HG03558 (cell line): ENCODE measurements around the gene BAIAP2.
"Not testable (repeated sequence)": the region's sequence is repeated elsewhere in the genome, so short reads cannot be mapped to it uniquely, and the experiment has no call there.

Experiments used
- ATAC-seq: cut with Tn5 transposase; IDR thresholded peaks from one replicate; pipeline ENCODE4 v1.9.1; 2021; ENCODE audit warnings: moderate number of reproducible peaks; ENCODE audit not compliant: unreplicated experiment; ENCODE audit errors: extremely low read depth

Gene BAIAP2

DNA sequence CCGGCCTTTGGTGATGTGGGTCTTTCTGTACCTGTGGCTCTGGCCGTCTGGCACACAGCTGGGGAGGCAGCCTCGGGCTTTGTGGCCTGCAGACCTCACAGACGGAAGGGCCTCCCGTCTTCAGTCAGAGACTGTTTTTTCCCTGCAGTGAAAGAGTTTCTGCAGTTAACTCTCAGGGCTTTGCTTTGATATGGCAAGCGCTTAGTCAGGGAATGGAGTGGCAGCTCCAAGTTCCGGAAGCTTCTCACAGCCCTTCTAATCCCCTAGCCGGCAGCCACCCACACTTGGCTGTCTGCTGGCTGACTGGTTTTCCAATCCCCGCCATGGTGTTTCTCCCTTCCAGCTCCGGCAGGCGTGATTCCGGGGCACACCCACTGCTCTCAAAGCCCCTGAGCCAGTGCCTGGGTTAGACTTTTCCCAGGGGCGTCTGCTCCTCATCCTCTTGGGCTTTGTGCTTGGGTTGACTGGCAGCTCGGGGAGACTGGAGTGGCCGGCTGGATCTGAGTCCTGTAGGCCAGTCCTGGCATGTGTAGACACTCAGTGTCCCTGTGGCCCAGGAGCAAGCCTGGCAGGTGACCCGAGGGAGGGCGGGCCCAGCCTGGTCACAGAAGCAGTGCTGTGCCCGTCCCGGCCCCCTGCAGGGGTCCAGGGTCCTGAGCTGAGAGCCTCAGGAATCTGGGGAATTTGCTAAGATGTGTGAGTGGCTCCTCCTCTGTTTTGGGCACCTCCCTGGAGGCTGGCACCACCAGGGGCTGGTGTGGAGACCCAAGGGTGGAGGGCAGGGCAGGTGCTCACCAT is 29.9 kb downstream of the BAIAP2 start:
- no peak for ATAC-seq

DNA sequence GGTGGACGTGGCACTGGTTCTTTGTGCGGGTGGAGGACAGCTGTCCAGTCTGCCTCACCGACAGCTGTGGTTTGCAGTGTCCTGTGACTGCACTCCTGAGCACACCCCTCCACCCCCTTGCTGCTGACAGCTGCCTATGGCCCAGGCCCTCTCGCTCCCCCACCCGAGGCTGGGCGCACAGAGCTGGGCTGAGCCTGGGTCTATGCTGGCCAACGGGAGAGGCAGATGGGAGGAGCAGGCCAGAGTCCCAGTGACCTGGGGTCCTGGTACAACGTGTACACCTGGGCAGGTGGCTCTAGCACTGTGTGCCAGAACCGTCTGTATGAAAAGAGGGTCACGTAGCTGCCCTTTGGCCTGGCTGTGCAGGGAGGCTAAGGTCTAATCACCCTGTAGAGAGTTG is 30.5 kb downstream of the BAIAP2 start:
- no peak for ATAC-seq

DNA sequence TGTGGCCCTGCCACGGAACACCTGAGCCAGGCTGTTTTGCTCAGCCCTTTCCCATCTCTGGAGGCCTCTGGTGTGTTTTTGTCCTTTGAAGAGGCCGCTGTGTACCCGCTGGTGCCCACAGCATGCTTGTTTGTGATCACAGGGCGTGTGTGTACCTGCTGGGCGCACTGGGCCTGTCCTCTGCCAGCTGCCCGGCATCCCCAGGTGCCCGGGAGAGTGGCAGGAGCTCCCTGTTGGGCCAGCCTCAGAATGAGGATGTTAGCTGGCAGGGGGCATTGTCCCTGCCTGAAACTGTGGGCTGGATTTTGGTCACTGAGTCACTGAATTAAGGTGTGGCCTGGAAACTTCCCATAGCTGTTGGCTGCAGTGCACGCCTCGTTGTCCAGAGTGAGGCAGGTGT is 31.1 kb downstream of the BAIAP2 start:
- ATAC-seq: no peak

DNA sequence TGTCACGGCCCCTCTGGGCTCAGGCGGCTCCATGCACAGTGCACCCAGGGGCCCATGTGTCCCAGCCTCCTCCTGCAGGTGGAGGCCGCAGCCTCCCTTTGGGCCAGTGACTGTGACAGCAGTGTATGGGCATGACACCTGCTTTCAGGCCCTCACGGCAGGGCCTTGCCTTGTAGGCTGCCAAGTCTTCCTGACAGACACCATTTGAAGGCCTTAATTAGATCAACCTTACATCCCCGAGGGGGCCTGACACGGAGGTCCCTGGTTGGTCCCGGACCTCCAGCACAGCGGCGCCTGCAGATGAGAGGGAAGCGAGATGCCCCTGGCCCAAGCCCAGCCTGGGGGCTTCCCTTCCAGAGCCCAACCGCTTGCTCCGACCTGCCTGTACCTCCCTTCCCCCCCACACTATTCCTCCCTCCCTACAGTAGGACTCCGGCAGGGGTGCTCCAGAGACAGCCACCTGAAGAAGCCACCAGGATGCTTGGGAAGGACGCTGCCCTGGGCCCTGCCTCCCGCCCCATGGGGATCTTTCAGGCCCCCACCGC is 31.9 kb downstream of the BAIAP2 start:
- ATAC-seq: no peak

DNA sequence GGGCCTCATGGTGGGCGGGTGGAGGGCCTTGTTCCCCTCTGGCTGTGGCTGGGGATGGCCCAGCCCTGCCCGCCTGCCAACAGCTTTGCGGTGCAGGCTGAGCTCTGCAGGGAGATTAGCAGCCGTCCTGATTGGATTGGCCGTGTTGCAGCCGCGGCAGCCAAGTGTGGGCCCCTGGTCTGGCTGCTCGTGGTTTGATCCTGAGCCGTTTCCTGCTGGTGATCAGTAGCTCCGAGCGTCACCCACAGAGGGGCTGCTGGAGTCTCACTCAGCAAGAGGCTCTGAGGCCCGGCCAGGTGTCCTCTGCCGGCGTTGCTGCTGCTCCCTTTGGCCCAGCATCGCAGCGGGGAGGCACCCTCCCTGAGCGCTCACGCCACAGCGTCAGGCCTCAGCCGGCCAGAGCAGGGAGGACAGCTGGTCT is 32.5 kb downstream of the BAIAP2 start:
- ATAC-seq: no peak

DNA sequence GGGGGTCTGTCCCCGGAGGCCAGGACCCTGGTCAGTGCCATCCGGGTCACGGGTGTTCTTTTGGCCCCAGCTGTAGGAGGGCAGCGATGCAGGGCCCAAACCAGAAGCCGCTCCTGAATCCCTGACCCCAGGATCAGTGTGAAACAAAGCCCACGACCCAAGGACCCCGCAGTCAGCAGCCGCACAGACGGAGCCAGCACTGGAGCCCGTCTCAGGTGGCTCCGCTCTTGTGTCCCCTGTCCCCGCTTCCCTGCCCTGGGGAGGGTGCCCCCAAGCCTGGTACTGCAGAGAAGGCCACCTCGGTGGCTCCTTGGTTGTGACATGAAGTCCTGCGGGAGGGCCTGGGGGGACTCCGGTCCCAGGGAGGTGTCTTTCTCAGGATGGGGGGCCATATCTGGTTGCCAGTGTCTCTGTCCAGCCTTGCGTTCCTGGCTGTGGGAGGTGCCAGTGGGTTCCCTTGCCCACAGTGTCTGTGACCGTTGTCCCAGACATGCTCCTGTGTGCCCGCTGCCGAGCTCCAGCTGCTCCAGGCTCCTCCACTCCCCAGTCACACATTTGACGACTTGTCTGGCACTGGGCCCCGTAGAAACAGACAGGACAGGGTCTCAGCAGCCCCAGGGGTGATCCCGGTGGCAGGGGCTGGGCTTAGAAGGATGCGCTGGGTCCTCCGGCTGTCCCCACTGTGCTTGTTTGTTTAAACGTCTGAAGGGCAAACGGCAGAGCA is 33.6 kb downstream of the BAIAP2 start:
- ATAC-seq: no peak

DNA sequence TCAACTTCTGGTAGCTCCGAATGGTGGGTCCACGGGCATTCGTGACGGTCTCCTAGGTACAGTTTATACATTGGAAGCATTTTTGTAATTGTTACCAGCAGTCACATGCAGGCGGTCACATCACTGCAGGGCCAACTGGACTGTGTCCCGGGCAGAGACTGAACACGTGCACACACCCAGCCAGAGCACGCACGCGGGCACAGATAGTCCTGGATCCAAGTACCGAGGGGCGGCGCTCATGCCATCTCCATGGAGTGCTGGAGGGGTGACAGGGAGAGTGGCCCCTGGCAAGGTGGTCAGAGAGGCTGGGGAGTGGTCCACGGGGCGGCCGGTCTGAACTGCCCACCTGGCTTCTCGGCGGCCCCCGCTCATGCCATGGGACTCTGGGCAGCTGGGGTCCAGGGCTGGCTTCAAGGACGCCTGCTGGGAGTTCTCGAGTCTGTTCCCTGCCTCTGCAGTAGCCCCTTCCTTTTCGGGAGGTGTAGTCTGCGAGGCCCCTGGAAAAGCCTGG is 34.2 kb downstream of the BAIAP2 start:
- no peak for ATAC-seq

DNA sequence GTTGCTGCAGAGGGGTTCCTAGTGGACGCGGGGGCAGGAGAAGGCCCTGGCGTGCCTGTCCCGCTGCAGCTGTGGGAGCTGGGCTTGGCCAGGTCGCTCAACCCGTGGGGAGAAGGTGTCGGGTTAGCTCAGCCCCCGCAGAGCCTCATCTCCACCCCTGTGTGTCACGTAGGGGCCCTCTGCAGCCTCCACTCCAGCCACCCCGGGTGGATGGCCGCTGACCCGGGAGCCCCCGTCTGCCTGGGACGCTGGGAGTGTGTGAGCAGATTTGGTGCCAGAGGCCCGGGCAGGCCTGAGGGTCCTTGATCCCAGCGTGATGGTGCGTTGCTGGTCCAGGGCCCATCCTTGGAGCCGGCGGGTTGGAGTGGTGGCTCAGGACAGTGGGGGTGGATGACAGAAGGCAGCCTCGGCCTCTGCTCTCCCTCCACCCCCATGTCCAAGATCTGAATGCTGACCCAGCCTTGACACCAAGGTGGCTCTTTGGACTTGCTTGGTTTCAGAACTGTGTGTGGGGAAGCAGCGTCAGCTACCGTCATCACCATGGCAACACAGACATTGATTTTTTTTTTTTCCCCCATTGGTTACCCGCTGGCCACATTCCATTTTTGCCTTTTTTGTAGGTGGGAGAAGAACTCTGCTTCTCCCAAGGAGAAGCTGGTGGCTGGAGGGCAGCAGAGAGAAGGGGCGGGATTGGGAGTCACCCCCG is 35.7 kb downstream of the BAIAP2 start:
- ATAC-seq: no peak

DNA sequence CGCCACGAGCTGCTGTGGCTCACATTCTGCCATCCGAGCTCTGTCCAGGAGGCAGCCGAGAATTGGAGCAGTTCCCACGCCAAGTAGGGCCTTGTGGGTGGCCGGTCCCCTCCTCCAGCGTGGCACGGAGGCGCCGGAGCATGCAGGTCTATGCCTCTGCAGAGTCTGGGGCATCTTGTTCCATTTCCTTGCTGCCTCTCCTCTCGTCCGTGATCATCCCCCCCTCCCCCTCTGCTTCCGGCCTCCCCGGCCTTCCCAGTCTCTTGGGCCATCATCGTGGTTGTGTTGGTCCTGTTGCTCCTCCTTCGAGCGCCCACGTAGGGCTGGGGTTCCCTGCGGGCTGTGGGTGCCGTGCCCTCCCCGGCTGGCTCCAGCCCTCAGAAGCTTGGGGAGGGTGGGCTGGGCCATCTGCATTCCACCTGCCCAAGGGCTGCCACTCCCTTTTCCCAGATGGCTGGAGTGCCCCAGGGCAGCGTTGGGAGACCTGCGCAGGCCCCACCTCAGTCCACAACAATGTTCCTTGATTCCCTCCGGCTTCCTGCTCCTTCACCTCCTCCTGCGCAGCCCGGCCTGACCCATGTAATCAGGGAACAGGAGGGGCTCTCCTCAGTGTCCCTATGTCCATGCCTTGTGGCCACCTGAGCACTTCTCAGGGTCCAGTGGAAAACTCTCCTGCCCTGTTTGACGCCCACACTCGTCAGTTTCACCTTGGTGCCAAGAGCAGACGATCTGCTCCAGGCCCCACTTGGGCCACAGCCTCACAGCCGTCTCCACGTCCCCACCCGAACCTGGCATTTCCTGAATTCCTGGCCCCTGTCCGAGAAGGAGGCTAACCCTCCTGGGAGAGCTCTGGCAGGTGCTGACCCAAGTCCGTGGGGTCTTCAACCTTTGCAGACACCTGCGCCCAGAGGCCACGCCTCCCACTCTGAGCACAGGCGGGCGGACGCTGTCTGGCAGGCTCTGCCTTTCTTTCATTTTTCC is 37.1 kb downstream of the BAIAP2 start:
- ATAC-seq: no peak

DNA sequence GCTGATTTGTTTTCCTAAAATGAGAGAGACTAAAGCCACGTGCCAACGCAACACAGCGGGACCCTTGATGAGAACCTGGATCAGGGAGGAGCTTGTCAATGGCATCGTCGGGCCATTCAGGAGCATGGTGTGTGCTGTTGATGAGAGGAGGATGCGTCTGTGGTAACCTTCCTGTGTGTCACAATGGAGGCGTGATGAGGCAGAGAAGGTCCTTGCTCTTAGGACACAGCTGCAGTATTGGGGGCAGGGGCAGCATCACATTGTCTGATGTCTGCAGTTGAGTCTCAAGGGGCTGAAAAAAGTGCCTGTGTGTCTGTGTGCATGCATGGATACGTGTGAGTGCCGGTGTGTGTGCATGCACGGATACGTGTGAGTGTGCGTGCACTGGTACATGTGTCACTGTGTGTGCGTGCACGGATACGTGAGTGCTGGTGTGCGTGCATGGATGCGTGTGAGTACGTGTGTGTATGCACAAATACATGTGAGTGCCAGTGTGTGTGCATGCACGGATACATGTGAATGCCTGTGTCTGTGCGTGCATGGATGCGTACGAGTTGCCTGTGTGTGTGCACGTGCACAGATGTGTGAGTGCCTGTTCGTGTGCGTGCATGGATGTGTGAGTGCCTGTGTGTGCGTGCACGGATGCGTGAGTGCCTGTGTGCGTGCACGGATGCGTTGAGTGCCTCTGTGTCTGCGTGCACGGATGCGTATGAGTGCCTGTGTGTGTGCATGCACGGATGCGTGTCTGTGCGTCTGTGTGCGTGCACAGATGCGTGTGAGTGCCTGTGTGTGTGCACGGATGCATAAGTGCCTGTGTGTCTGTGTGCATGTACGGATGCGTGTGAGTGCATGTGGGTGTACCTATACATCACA is 39.3 kb downstream of the BAIAP2 start:
- no peak for ATAC-seq

DNA sequence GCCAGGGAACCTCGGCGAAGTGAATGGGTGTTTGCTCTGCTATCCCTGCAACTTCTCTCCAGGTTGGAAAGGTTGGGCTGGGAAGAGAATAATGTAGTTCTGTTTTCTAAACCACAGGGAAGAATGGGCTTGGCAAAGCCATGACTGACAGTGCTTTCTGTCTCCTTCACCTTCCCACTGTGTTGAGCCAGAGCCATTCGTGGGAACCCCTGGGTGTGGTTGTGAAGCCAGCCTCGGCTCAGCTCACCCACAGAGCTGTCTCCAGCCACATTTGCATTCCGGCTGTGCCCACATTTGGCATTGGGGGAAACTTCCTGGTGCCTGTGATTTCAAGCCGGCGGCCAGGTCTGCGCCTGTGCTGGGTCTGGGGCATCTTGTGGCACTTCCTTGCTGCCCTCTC is 39.9 kb downstream of the BAIAP2 start:
- ATAC-seq: no peak

DNA sequence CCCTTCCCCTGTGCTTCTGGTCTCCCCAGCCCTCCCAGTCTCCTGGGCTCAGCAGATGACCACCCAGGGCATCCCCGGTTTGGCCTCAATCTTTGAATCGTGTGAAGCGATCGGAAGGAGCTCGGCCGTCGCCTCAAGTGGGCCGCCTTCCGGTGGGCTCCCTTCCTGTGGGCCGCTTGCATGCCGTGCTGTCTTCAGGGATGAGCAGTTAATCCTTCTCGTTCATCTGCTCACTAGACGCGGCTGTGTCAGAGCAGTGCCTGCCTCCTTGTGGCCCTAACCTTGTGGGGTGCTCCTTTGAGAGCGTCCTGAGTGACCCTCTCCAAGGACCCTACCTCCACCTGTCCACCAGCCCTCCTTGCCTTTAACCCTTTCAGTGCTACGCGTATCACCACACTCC is 40.4 kb downstream of the BAIAP2 start:
- no peak for ATAC-seq

DNA sequence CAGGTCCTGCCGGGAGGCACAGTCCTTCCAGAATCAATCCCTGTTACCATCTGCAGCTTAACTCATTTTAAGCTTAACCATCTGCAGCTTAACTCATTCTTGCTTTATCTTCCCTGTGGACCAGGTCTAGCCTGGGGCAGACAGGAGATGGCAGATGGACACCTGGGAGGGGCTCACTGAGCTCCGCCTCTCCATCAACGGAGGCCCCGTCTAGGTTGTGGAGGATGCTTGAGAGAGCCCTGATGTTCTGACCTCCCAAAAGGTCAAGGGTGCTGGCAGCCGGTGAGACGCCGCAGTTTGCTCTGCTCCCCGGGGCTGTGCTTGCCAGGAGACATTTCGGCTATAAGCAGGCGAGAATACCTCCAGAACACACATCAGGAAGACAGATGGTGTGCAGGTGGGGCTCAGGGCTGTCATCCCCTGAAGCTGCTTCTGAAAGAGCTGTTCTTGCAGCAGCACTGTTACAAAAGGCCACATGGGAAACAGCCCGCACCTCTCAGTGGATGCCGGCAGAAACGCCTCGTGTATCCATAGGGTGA is 41.3 kb downstream of the BAIAP2 start:
- ATAC-seq: no peak

DNA sequence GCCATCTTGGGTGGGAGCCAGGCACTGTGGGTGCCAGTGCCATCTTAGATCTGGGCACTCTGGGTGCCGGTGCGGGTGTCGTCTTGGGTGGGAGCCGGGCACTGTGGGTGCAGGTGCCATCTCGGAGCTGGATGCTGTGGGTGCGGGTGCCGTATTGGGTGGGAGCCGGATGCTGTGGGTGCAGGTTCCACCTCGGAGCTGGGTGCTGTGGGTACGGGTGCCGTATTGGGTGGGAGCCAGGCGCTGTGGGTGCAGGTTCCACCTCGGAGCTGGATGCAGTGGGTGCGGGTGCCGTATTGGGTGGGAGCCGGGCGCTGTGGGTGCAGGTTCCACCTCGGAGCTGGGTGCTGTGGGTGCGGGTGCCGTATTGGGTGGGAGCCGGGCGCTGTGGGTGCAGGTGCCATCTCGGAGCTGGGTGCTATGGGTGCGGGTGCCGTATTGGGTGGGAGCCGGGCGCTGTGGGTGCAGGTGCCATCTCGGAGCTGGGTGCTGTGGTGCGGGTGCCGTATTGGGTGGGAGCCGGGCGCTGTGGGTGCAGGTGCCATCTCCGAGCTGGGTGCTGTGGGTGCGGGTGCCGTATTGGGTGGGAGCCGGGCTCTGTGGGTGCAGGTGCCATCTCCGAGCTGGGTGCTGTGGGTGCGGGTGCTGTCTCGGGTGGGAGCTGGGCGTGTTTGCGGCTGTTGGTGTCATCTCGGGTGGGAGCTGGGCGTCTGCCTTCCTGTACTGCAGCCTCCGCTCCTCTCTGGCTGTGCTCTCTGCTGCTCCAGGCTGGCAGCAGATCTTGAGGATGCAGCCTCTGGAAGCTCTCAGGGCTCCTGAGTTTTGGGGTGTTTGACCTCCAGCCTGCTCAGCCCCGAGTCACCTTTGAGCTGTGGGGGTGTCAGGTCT is 43.3 kb downstream of the BAIAP2 start:
- ATAC-seq: not testable (repeated sequence)

DNA sequence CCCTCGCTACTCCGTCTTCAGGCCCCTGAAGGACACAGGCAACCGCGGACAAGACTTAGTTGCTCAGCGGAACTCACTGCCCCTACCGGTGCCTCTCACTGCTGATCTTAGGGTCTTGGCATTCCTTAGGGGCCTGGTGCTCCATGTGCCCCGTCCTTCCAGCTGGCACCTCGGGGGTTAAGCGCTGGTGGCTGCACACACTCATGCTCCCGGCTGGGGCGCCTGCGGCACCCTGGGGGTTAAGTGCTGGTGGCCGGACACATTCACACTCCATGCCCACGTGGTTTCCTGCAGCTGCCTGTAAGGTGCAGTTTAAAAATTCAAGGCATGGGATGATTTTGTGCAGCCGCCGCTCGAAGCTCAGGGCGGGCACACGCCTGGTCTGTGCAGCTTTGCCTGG is 45.1 kb downstream of the BAIAP2 start:
- no peak for ATAC-seq

DNA sequence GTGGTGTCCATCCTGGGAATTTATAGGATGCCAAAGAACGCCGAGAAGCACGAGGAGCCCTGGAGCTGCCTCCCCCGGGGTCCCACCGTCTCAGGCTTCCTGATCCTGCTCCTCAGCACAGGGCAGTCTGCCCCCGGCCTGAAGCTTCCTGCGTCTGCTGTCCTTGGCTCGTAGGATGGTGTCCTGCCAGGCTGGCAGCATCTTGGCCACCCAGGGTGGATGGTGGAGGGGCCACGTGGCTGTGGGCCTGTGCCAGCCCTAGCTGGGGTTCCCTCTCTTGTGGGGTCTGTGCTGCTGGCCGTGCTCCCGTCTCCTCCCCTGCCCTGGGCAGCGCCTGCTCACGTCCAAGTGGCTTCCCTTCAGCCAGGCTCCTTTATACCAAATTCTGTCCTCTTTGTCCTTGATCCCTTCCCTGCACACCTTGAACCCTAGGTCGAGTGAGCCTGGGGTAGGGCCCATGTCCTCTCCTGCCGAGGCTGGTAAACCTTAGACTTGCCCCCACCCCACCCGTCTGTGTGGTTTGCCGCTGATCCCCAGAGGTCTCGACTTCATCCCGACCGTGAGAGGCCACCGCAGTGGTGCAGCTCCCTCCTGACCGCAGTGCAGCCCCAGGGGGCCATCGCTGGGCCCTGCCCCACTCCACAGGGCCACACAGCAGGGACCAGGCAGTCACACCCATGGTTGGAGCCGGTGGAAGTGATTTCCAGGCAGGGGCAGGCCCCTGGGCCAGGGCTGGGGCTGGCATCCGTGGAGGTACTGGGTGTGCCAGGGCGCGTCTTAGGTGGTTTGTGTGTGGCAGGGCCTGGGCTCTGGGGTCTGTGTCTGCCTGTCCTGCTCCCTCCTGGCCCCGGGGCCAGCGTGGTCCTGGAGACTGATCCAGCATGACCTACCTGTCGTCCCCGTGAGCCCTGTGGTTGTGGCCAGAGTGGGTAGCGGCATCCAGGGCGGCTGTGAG is 46.5 kb downstream of the BAIAP2 start:
- ATAC-seq: no peak
